H9 (cell line): ENCODE results near the gene SPRR2D. TPM values are rescaled to one million over a fixed set of nuclear protein-coding genes. Genes with fewer than 3 reads are reported as not detected.

Experiments
- DNase-seq: peaks from one replicate; pipeline ENCODE4 v3.0.0-alpha.2; 2017
- H2AFZ ChIP-seq: one replicate; pipeline ENCODE4 v1.6.1; 2013; ENCODE audit warnings: mild to moderate bottlenecking, low read length, control low read depth, moderate library complexity
- H2AK5ac ChIP-seq: 2 replicates; pipeline ENCODE4 v1.6.1; 2013; ENCODE audit warnings: low read length, control low read depth, mixed read lengths; ENCODE audit not compliant: insufficient read length
- H2BK120ac ChIP-seq: one replicate; pipeline ENCODE4 v1.6.1; 2013; ENCODE audit warnings: low read depth, mild to moderate bottlenecking, low read length, control low read depth, inconsistent platforms; ENCODE audit not compliant: poor library complexity, severe bottlenecking
- H2BK12ac ChIP-seq: 2 replicates; pipeline ENCODE4 v1.6.1; 2013; ENCODE audit warnings: low read length, control low read depth, mixed read lengths, low read depth; ENCODE audit not compliant: insufficient read length
- H2BK15ac ChIP-seq: 2 replicates; pipeline ENCODE4 v1.6.1; 2013; ENCODE audit warnings: low read depth, low read length, control low read depth
- H2BK20ac ChIP-seq: one replicate; pipeline ENCODE4 v1.6.1; 2013; ENCODE audit warnings: low read depth, mild to moderate bottlenecking, low read length, control low read depth, inconsistent platforms; ENCODE audit not compliant: poor library complexity, severe bottlenecking
- H2BK5ac ChIP-seq: 2 replicates; pipeline ENCODE4 v1.6.1; 2013; ENCODE audit warnings: low read length, control low read depth, mixed read lengths; ENCODE audit not compliant: insufficient read length
- H3K14ac ChIP-seq: 2 replicates; pipeline ENCODE4 v1.6.1; 2013; ENCODE audit warnings: low read length, control low read depth; ENCODE audit not compliant: insufficient read depth
- H3K18ac ChIP-seq: 2 replicates; pipeline ENCODE4 v1.6.1; 2013; ENCODE audit warnings: low read depth, mild to moderate bottlenecking, mixed read lengths, low read length, control low read depth; ENCODE audit not compliant: insufficient read length
- H3K23ac ChIP-seq: 2 replicates; pipeline ENCODE4 v1.6.1; 2013; ENCODE audit warnings: low read length, control low read depth, mixed read lengths, low read depth; ENCODE audit not compliant: insufficient read length
- H3K23me2 ChIP-seq: 2 replicates; pipeline ENCODE4 v1.6.1; 2013; ENCODE audit warnings: low read depth, mild to moderate bottlenecking, mixed read lengths, low read length, control low read depth; ENCODE audit not compliant: insufficient read length, poor library complexity, severe bottlenecking
- H3K27ac ChIP-seq: 2 replicates; pipeline ENCODE4 v1.5.1; 2013; ENCODE audit warnings: low read length, control low read depth, mixed read lengths, low read depth; ENCODE audit not compliant: insufficient read length
- H3K27me3 ChIP-seq: 2 replicates; pipeline ENCODE4 v1.6.1; 2013; ENCODE audit warnings: low read length, control low read depth, inconsistent platforms; ENCODE audit not compliant: insufficient read depth
- H3K4ac ChIP-seq: 2 replicates; pipeline ENCODE4 v1.6.1; 2013; ENCODE audit warnings: low read depth, mild to moderate bottlenecking, control low read depth, inconsistent platforms, low read length, moderate library complexity
- H3K4me1 ChIP-seq: 2 replicates; pipeline ENCODE4 v1.6.1; 2013; ENCODE audit warnings: low read length, control low read depth, inconsistent platforms; ENCODE audit not compliant: insufficient read depth
- H3K4me2 ChIP-seq: 2 replicates; pipeline ENCODE4 v1.6.1; 2013; ENCODE audit warnings: low read length, control low read depth, mixed read lengths; ENCODE audit not compliant: insufficient read length, insufficient read depth
- H3K56ac ChIP-seq: 2 replicates; pipeline ENCODE4 v1.6.1; 2013; ENCODE audit warnings: low read depth, mild to moderate bottlenecking, mixed read lengths, low read length, control low read depth; ENCODE audit not compliant: insufficient read length
- H3K79me1 ChIP-seq: 2 replicates; pipeline ENCODE4 v1.6.1; 2013; ENCODE audit warnings: low read depth, mild to moderate bottlenecking, moderate library complexity, low read length, control low read depth, inconsistent platforms; ENCODE audit not compliant: insufficient read depth, poor library complexity, severe bottlenecking
- H3K79me2 ChIP-seq: 2 replicates; pipeline ENCODE4 v1.6.1; 2013; ENCODE audit warnings: low read length, control low read depth, inconsistent platforms; ENCODE audit not compliant: insufficient read depth
- H3K9ac ChIP-seq: 2 replicates; pipeline ENCODE4 v1.6.1; 2013; ENCODE audit warnings: low read length, control low read depth, mixed read lengths; ENCODE audit not compliant: insufficient read length; ENCODE audit errors: extremely low read depth
- H3K9me3 ChIP-seq: one replicate; pipeline ENCODE4 v1.6.1; 2013; ENCODE audit warnings: low read depth, low read length, inconsistent platforms; ENCODE audit not compliant: control insufficient read depth
- H3T11ph ChIP-seq: one replicate; pipeline ENCODE4 v1.6.1; 2013; ENCODE audit warnings: mild to moderate bottlenecking, low read length, control low read depth, inconsistent platforms
- H4K20me1 ChIP-seq: one replicate; pipeline ENCODE4 v1.6.1; 2013; ENCODE audit not compliant: control insufficient read depth, insufficient read length, insufficient read depth
- H4K5ac ChIP-seq: 2 replicates; pipeline ENCODE4 v1.6.1; 2013; ENCODE audit warnings: low read depth, mild to moderate bottlenecking, mixed read lengths, low read length, control low read depth; ENCODE audit not compliant: insufficient read length
- H4K8ac ChIP-seq: replicated peaks from 2 replicates; pipeline ENCODE4 v1.6.1; 2013; ENCODE audit warnings: low read length, control low read depth, mixed read lengths, low read depth; ENCODE audit not compliant: insufficient read length
- H4K91ac ChIP-seq: 2 replicates; pipeline ENCODE4 v1.6.1; 2013; ENCODE audit warnings: low read depth, mild to moderate bottlenecking, moderate library complexity, mixed read lengths, low read length, control low read depth; ENCODE audit not compliant: insufficient read length
- H3K27ac Mint-ChIP-seq, 3 experiments: 2 replicates in 2 of 3; 3 replicates in 1 of 3; pipeline ENCODE4 v1.8.0; 2020 to 2021; ENCODE audit warnings: mixed read lengths in 3 of 3, mild to moderate bottlenecking in 1 of 3, moderate library complexity in 1 of 3
- H3K27me3 Mint-ChIP-seq: 2 replicates; pipeline ENCODE4 v1.8.0; 2021; ENCODE audit warnings: low read depth, mild to moderate bottlenecking, moderate library complexity, mixed read lengths
- H3K36me3 Mint-ChIP-seq, 3 experiments: 2 replicates in 2 of 3; 3 replicates in 1 of 3; pipeline ENCODE4 v1.8.0; 2020 to 2021; ENCODE audit warnings: low read depth in 3 of 3, mixed read lengths in 3 of 3; ENCODE audit not compliant: insufficient read depth in 1 of 3
- H3K4me1 Mint-ChIP-seq, 2 experiments: 2 replicates each; pipeline ENCODE4 v1.8.0; 2020; ENCODE audit warnings: mixed read lengths in 2 of 2
- H3K4me3 Mint-ChIP-seq, 2 experiments: 2 replicates in 1 of 2; 3 replicates in 1 of 2; pipeline ENCODE4 v1.8.0; 2020 to 2021; ENCODE audit warnings: mild to moderate bottlenecking in 2 of 2, mixed read lengths in 2 of 2, moderate library complexity in 1 of 2
- H3K9me3 Mint-ChIP-seq, 2 experiments: 2 replicates in 1 of 2; 3 replicates in 1 of 2; pipeline ENCODE4 v1.8.0; 2020; ENCODE audit warnings: mild to moderate bottlenecking in 2 of 2, mixed read lengths in 2 of 2, moderate library complexity in 1 of 2
- CTCF ChIP-seq: fragments of 200-600 bp; sonication (generic); conservative IDR thresholded peaks from 3 replicates; pipeline ENCODE4 v1.8.0; 2021; ENCODE audit warnings: antibody characterized with exemption, mild to moderate bottlenecking
- total RNA-seq: library from RNA; stranded (reverse); gene quantifications from 2 replicates; pipeline ENCODE4 v1.2.1, GENCODE V29; 2021

SPRR2D gene
- total RNA-seq, 1 experiment from 2014 or later: not detected

GRCh38 chr1:153030895-153031294, 10.0 kb downstream of the SPRR2D start, which contains the start of gene SPRR1B:
SPRR1B (plus strand) TSS chr1:153031203; CDS start chr1:153032346, 1,143 bp downstream.
- Mint-ChIP-seq H3K36me3 (no peaks in the 10 kb centered on the region), H3K27me3 (no peaks in the 10 kb centered on the region)

More at GRCh38 chr1:153030895-153031294, 10.0 kb downstream of the SPRR2D start, which contains the start of gene SPRR1B:
- H3K79me1 ChIP-seq: no peaks in the 10 kb centered on the region
- no peak within 1 kb of the TSS for H2BK15ac ChIP-seq
- H3K56ac ChIP-seq: no peak within 1 kb of the TSS
- no peak within 1 kb of the TSS for H4K5ac ChIP-seq
- H3K18ac ChIP-seq: no peak within 1 kb of the TSS
- no peak within 1 kb of the TSS for H3K4ac ChIP-seq
- no peak within 1 kb of the TSS for H3K23ac ChIP-seq
- no peak within 1 kb of the TSS for H3K14ac ChIP-seq
- H3K4me1 ChIP-seq: peaks cover 3% of the 10 kb centered on the region; the same call in 1 of the 2 replicates
- Mint-ChIP-seq H3K4me1 (peaks cover 6 to 17% of the 10 kb centered on the region in 2 experiments), H3K27ac (no peak within 1 kb of the TSS), H3K4me3 (no peak within 1 kb of the TSS), H3K9me3 (no peaks in the 10 kb centered on the region; a peak in 2 of 5 replicates)
- no peak within 1 kb of the TSS for H2AK5ac ChIP-seq
- no peak within 1 kb of the TSS for H4K8ac ChIP-seq
- no peaks in the 10 kb centered on the region for H4K20me1 ChIP-seq
- no peaks in the 10 kb centered on the region for H3K23me2 ChIP-seq
- no peaks in the 10 kb centered on the region for H3K27me3 ChIP-seq
- no peak for DNase-seq
- H2BK5ac ChIP-seq: no peak within 1 kb of the TSS
- H2BK12ac ChIP-seq: no peak within 1 kb of the TSS
- TF ChIP-seq CTCF: no peak
- H3K27ac ChIP-seq: no peak within 1 kb of the TSS
- H3K4me2 ChIP-seq: no peak within 1 kb of the TSS
- no peaks in the 10 kb centered on the region for H3K9me3 ChIP-seq
- H2BK120ac ChIP-seq: no peak within 1 kb of the TSS
- no peak within 1 kb of the TSS for H3T11ph ChIP-seq
- H2BK20ac ChIP-seq: no peak within 1 kb of the TSS
- no peaks in the 10 kb centered on the region for H3K79me2 ChIP-seq
- H2AFZ ChIP-seq: no peak within 1 kb of the TSS
- H3K9ac ChIP-seq: no peak within 1 kb of the TSS
- H4K91ac ChIP-seq: no peak within 1 kb of the TSS
